ENCODE measurements around the gene DDX41. TPM values are rescaled to one million over a fixed set of nuclear protein-coding genes. Genes with fewer than 3 reads are reported as not detected.

Gene DDX41
- total RNA-seq, 2 experiments from 2014 or later, result 211 to 220 TPM

DNA sequence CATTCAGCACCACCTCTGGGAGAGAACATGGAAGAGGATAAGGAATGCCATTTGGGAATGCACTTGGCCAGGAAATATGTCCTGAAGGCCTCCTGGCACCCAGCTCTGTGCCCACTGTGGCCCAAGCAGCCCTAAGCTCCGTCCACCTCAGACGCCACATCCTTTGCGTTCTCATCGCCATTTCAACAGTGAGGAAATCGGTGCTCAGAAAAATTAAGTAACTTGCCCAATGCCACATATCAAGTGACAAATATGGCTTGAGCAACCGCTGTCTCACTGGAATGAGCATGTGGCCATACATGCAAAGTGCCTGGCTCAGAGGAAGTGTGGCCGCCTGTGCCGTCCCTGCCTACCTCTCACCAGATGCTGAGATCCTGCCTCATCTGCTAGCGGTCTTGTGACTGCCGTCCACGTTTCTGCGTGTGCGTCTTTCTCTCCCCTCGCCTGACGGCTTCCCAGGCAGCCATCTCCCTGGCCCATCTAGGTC, 6.2 kb downstream of the DDX41 start:
- DNase-seq, result no peak
- no peak overlapping the region for H3K4me3 Mint-ChIP-seq
- H3K27me3 Mint-ChIP-seq, result no peaks in the 10 kb centered on the region
- H3K9me3 Mint-ChIP-seq, result no peaks in the 10 kb centered on the region
- no peak overlapping the region for H3K27ac Mint-ChIP-seq
- peaks cover 25% of the 10 kb centered on the region for H3K4me1 Mint-ChIP-seq
- H3K36me3 Mint-ChIP-seq, result peaks cover 35% of the 10 kb centered on the region

DNA sequence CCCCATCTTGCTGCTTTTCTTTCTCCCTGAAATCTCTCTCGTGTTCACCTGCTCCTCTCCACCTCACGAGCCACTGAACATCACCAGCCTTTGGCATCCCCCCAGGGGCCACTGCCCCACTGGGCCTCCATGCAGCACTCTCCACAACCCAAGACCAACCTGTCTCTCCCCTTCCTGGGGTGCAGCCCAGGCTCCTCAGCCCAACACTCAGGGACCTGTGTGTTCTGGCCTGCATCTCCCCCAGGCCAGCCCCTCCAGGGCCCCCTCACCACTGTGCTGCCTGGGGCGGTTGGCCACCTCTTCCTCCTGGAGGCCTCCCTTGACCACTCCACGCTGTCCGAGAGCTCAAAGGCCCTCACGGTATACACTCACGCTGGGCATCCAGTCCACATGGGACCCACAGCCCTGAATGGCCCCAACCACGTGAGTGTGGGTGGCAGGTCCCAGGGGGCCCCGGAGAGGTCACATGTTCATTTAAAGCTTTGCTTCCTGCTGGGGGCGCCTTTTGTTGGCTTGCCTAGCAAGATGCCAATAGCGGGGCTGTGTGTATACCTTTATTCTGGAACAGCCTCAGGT, 6.7 kb downstream of the DDX41 start:
- Mint-ChIP-seq H3K4me3 (no peak overlapping the region), H3K9me3 (no peaks in the 10 kb centered on the region), H3K36me3 (peaks cover 30% of the 10 kb centered on the region), H3K4me1 (peaks cover 20% of the 10 kb centered on the region), H3K27ac (no peak overlapping the region), H3K27me3 (no peaks in the 10 kb centered on the region)
- no peak for DNase-seq

DNA sequence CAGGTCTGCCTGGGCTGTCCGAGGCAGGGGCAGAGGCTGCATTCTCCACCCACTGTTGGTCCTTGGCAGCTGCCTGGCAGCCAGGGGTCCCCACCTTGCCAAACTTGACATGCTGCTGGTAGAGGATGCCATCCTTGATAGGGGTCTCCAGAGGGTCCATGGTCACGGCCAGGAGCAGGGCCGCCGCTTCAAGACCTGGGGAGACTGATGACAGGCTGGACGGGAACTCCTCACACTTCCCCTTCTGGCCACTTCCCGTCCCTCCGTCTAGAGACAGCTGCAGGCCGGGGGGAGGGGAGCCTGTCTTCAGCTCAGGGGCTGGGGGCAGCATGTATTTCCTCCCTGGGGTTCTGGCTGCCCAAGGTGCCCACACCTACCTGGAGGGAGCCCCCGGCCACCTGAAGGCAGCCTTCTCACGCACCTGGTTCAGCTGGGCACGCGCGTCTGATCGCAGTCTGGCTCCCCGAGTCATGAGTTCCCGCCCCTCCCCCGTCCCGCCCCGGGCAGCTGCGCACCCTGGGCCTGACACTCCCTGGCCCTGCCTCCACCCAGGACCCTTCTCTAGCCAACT, 7.3 kb downstream of the DDX41 start, which contains the start of gene DOK3:
DOK3 (minus strand) TSS at position 446 of the 571 bp plus-strand sequence; CDS start at position 160, 286 bp downstream.
- peak within 1 kb of the TSS; percentile 51 for H3K27ac Mint-ChIP-seq
- no peaks in the 10 kb centered on the region for H3K27me3 Mint-ChIP-seq
- no peak within 1 kb of the TSS for H3K4me3 Mint-ChIP-seq
- no peak for DNase-seq
- no peaks in the 10 kb centered on the region for H3K9me3 Mint-ChIP-seq
- peaks cover 19% of the 10 kb centered on the region for H3K4me1 Mint-ChIP-seq
- H3K36me3 Mint-ChIP-seq, result peaks cover 27% of the 10 kb centered on the region

DNA sequence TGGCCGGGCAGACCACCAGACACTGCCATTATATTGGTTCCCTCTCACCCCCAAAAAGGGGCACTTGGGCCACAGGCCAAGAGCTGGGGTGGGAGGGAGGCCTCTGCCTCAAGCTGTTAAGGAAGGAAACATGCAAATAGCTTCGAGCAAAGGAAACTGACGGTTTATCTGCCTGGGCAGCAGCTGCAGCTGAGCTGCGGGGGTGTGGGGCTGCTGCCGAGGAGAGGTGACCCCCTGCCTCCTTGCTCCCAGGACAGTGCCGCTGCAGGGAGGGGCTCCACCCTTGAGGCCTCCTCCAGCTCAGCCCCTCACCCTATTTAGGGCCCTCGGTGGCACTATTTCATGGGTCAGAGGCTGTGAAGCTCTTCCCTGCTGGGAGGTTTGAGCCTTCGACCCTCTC, 7.9 kb downstream of the DDX41 start:
- H3K4me3 Mint-ChIP-seq, result no peak overlapping the region
- no peak overlapping the region for H3K27ac Mint-ChIP-seq
- H3K4me1 Mint-ChIP-seq, result peaks cover 15% of the 10 kb centered on the region
- H3K36me3 Mint-ChIP-seq, result peaks cover 20% of the 10 kb centered on the region
- no peaks in the 10 kb centered on the region for H3K27me3 Mint-ChIP-seq
- no peak for DNase-seq
- no peaks in the 10 kb centered on the region for H3K9me3 Mint-ChIP-seq

DNA sequence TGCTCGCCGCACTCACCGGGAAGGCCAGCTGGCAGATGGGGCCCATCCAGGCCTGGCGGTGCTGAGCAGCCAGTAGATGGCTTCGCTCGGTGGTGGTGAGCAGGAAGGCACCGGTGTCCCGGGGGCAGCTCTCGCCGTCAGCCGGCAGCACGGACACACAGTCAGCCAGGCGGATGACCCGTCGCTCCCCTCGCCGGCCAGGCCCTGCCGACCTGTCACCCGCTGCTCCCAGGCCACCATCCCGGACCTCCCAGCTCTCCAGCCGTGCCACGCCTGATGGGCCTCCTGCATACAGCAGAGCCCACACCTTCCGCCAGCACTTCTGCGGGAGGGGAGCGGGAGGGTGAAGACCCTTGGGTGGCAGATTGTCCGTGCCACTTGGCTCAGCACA, 8.5 kb downstream of the DDX41 start:
- Mint-ChIP-seq H3K4me3 (no peak overlapping the region), H3K27ac (no peak overlapping the region), H3K27me3 (no peaks in the 10 kb centered on the region)

GRCh38 chr5:177507596-177508220, 9.1 kb downstream of the DDX41 start:
- peaks cover 14% of the 10 kb centered on the region for H3K4me1 Mint-ChIP-seq
- peaks cover 15% of the 10 kb centered on the region for H3K36me3 Mint-ChIP-seq
- H3K27ac Mint-ChIP-seq, result no peak overlapping the region
- H3K27me3 Mint-ChIP-seq, result no peaks in the 10 kb centered on the region
- no peak for DNase-seq
- no peaks in the 10 kb centered on the region for H3K9me3 Mint-ChIP-seq
- H3K4me3 Mint-ChIP-seq, result no peak overlapping the region

More for the DNA sequence above, 8.5 kb downstream of the DDX41 start:
- no peak for DNase-seq
- Mint-ChIP-seq H3K36me3 (peaks cover 18% of the 10 kb centered on the region), H3K4me1 (peaks cover 14% of the 10 kb centered on the region), H3K9me3 (no peaks in the 10 kb centered on the region)

GRCh38 chr5:177507165-177507564, 9.6 kb downstream of the DDX41 start:
- no peak overlapping the region for H3K27ac Mint-ChIP-seq
- H3K4me1 Mint-ChIP-seq, result peaks cover 16% of the 10 kb centered on the region

GRCh38 chr5:177505075-177505474, 11.7 kb downstream of the DDX41 start:
- Mint-ChIP-seq H3K4me3 (no peak overlapping the region), H3K36me3 (peaks cover 7% of the 10 kb centered on the region), H3K27ac (no peak overlapping the region), H3K9me3 (no peaks in the 10 kb centered on the region), H3K27me3 (peaks cover 3% of the 10 kb centered on the region), H3K4me1 (peaks cover 11% of the 10 kb centered on the region)
- DNase-seq, result no peak

More at GRCh38 chr5:177507165-177507564, 9.6 kb downstream of the DDX41 start:
- H3K9me3 Mint-ChIP-seq, result no peaks in the 10 kb centered on the region
- H3K27me3 Mint-ChIP-seq, result no peaks in the 10 kb centered on the region
- peaks cover 15% of the 10 kb centered on the region for H3K36me3 Mint-ChIP-seq
- no peak overlapping the region for H3K4me3 Mint-ChIP-seq
- DNase-seq, result no peak

GRCh38 chr5:177504086-177505056, 12.4 kb downstream of the DDX41 start:
- DNase-seq, result no peak
- H3K36me3 Mint-ChIP-seq, result peaks cover 5% of the 10 kb centered on the region
- H3K27me3 Mint-ChIP-seq, result peaks cover 3% of the 10 kb centered on the region
- H3K4me1 Mint-ChIP-seq, result peaks cover 10% of the 10 kb centered on the region
- H3K27ac Mint-ChIP-seq, result no peak overlapping the region
- no peaks in the 10 kb centered on the region for H3K9me3 Mint-ChIP-seq
- no peak overlapping the region for H3K4me3 Mint-ChIP-seq

GRCh38 chr5:177503351-177504085, 13.2 kb downstream of the DDX41 start:
- H3K4me1 Mint-ChIP-seq, result peaks cover 9% of the 10 kb centered on the region

DNA sequence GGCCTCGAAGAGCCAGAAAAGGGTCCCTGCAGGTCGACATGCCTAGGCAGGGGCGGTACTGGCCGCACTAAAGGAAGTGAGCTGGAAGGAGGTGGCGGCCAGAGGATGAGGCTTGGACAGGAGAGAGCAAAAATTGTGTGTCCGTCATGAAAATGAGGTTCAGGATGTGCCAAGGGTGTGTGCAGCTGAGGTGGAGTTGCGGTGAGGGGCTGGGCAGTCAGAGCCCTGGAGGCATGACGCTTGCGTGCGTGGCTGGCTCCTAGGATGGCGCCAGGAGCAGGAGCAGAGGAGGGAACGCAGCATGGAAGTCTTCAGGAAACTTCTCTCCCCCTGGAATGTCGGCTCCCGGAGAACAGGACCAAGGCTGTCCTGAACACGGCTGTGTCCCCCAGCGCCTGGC, 13.9 kb downstream of the DDX41 start:
- Mint-ChIP-seq H3K4me1 (peaks cover 14% of the 10 kb centered on the region), H3K36me3 (peaks cover 5% of the 10 kb centered on the region), H3K4me3 (no peak overlapping the region), H3K27ac (no peak overlapping the region), H3K9me3 (no peaks in the 10 kb centered on the region), H3K27me3 (peaks cover 13% of the 10 kb centered on the region)
- no peak for DNase-seq

More at GRCh38 chr5:177503351-177504085, 13.2 kb downstream of the DDX41 start:
- DNase-seq, result no peak
- peaks cover 8% of the 10 kb centered on the region for H3K27me3 Mint-ChIP-seq
- peaks cover 5% of the 10 kb centered on the region for H3K36me3 Mint-ChIP-seq
- no peak overlapping the region for H3K27ac Mint-ChIP-seq
- no peak overlapping the region for H3K4me3 Mint-ChIP-seq
- H3K9me3 Mint-ChIP-seq, result no peaks in the 10 kb centered on the region

- H3K4me3 Mint-ChIP-seq, result no peak overlapping the region
- H3K9me3 Mint-ChIP-seq, result no peaks in the 10 kb centered on the region
- no peak for DNase-seq
- H3K27ac Mint-ChIP-seq, result peak overlapping the region; percentile 25
- H3K4me1 Mint-ChIP-seq, result peaks cover 16% of the 10 kb centered on the region
- H3K27me3 Mint-ChIP-seq, result peaks cover 13% of the 10 kb centered on the region
- H3K36me3 Mint-ChIP-seq, result peaks cover 2% of the 10 kb centered on the region
These were observed 14.7 kb downstream of the DDX41 start for GRCh38 chr5:177501874-177502678.

GRCh38 chr5:177500685-177501522, 15.9 kb downstream of the DDX41 start:
- peak; percentile 80 for DNase-seq
- peaks cover 13% of the 10 kb centered on the region for H3K27me3 Mint-ChIP-seq
- H3K4me1 Mint-ChIP-seq, result peaks cover 20% of the 10 kb centered on the region
- no peaks in the 10 kb centered on the region for H3K36me3 Mint-ChIP-seq
- H3K4me3 Mint-ChIP-seq, result no peak overlapping the region
- H3K9me3 Mint-ChIP-seq, result no peaks in the 10 kb centered on the region
- H3K27ac Mint-ChIP-seq, result no peak overlapping the region
